KOPT-K1 (cell line): ENCODE results near the gene IQGAP2.

Experiments used
- H3K27ac ChIP-seq: fragments of 200-600 bp; sonication (generic); 2 replicates; pipeline ENCODE4 v1.5.1; 2016; ENCODE audit warnings: antibody characterized with exemption, mild to moderate bottlenecking, low read depth, low read length; ENCODE audit not compliant: poor library complexity, severe bottlenecking
- H3K36me3 ChIP-seq: fragments of 200-600 bp; sonication (generic); 2 replicates; pipeline ENCODE4 v1.5.1; 2017; ENCODE audit warnings: antibody characterized with exemption, mild to moderate bottlenecking, low read length, moderate library complexity; ENCODE audit not compliant: insufficient read depth
- H3K9me3 ChIP-seq: fragments of 200-600 bp; sonication (generic); 2 replicates; pipeline ENCODE4 v1.5.1; 2017; ENCODE audit warnings: antibody characterized with exemption, low read length, mild to moderate bottlenecking; ENCODE audit not compliant: insufficient read depth, poor library complexity, severe bottlenecking

IQGAP2 gene

GRCh38 chr5:76684756-76685519 is 281.9 kb downstream of the IQGAP2 start:
- H3K36me3 ChIP-seq = peaks cover 77% of the 10 kb centered on the region
- H3K27ac ChIP-seq = no peak overlapping the region
- H3K9me3 ChIP-seq = no peaks in the 10 kb centered on the region

GRCh38 chr5:76685704-76686103 is 282.6 kb downstream of the IQGAP2 start:
- no peak overlapping the region for H3K27ac ChIP-seq
- H3K9me3 ChIP-seq = no peaks in the 10 kb centered on the region
- peaks cover 75% of the 10 kb centered on the region for H3K36me3 ChIP-seq

- no peaks in the 10 kb centered on the region for H3K9me3 ChIP-seq
- peaks cover 88% of the 10 kb centered on the region for H3K36me3 ChIP-seq
- no peak overlapping the region for H3K27ac ChIP-seq
Observed at GRCh38 chr5:76688212-76688611, 285.1 kb downstream of the IQGAP2 start.

GRCh38 chr5:76688836-76689235 is 285.8 kb downstream of the IQGAP2 start:
- Histone ChIP-seq H3K27ac (no peak overlapping the region), H3K9me3 (no peaks in the 10 kb centered on the region)

GRCh38 chr5:76689321-76690036 is 286.4 kb downstream of the IQGAP2 start:
- peaks cover 88% of the 10 kb centered on the region for H3K36me3 ChIP-seq
- H3K27ac ChIP-seq = no peak overlapping the region
- no peaks in the 10 kb centered on the region for H3K9me3 ChIP-seq

More at GRCh38 chr5:76688836-76689235, 285.8 kb downstream of the IQGAP2 start:
- H3K36me3 ChIP-seq = peaks cover 89% of the 10 kb centered on the region

GRCh38 chr5:76690037-76690679 is 287.1 kb downstream of the IQGAP2 start:
- Histone ChIP-seq H3K27ac (no peak overlapping the region), H3K9me3 (no peaks in the 10 kb centered on the region), H3K36me3 (peaks cover 88% of the 10 kb centered on the region)

- H3K27ac ChIP-seq = no peak overlapping the region
- peaks cover 90% of the 10 kb centered on the region for H3K36me3 ChIP-seq
- no peaks in the 10 kb centered on the region for H3K9me3 ChIP-seq
Observed at GRCh38 chr5:76690704-76691466, 287.8 kb downstream of the IQGAP2 start.

- H3K9me3 ChIP-seq = no peaks in the 10 kb centered on the region
- H3K27ac ChIP-seq = no peak overlapping the region
- H3K36me3 ChIP-seq = peaks cover 90% of the 10 kb centered on the region
Observed at GRCh38 chr5:76691467-76692273, 288.6 kb downstream of the IQGAP2 start.

GRCh38 chr5:76692274-76692540 is 289.1 kb downstream of the IQGAP2 start:
- Histone ChIP-seq H3K36me3 (peaks cover 90% of the 10 kb centered on the region), H3K27ac (no peak overlapping the region), H3K9me3 (no peaks in the 10 kb centered on the region)

- Histone ChIP-seq H3K36me3 (peaks cover 91% of the 10 kb centered on the region), H3K9me3 (no peaks in the 10 kb centered on the region), H3K27ac (no peak overlapping the region)
Observed at GRCh38 chr5:76692651-76693050, 289.6 kb downstream of the IQGAP2 start.

- H3K27ac ChIP-seq = no peak overlapping the region
- H3K36me3 ChIP-seq = peaks cover 91% of the 10 kb centered on the region
- H3K9me3 ChIP-seq = no peaks in the 10 kb centered on the region
Observed at GRCh38 chr5:76693141-76693540, 290.1 kb downstream of the IQGAP2 start.

GRCh38 chr5:76694317-76694716 is 291.2 kb downstream of the IQGAP2 start:
- H3K27ac ChIP-seq = no peak overlapping the region
- peaks cover 95% of the 10 kb centered on the region for H3K36me3 ChIP-seq
- no peaks in the 10 kb centered on the region for H3K9me3 ChIP-seq

GRCh38 chr5:76695346-76695745 is 292.3 kb downstream of the IQGAP2 start:
- peaks cover 92% of the 10 kb centered on the region for H3K36me3 ChIP-seq
- H3K27ac ChIP-seq = no peak overlapping the region
- no peaks in the 10 kb centered on the region for H3K9me3 ChIP-seq

- H3K36me3 ChIP-seq = peaks cover 94% of the 10 kb centered on the region
- no peaks in the 10 kb centered on the region for H3K9me3 ChIP-seq
- no peak overlapping the region for H3K27ac ChIP-seq
Observed at GRCh38 chr5:76696251-76696650, 293.2 kb downstream of the IQGAP2 start.
